ENCODE measurements around the gene ID2.

Gene ID2

GRCh38 chr2:8709611-8710010 is 27.8 kb downstream of the ID2 start:
- no peaks in the 10 kb centered on the region for H3K4me1 ChIP-seq (ENCODE audit: low read depth, poor library complexity, severe bottlenecking)
- no peaks in the 10 kb centered on the region for H4K20me1 ChIP-seq (ENCODE audit: insufficient read depth)
- H3K9ac ChIP-seq = no peak overlapping the region
- no peak overlapping the region for H3K4me2 ChIP-seq
- H3K79me2 ChIP-seq (ENCODE audit: insufficient read depth, low read depth) = no peaks in the 10 kb centered on the region
- no peaks in the 10 kb centered on the region for H3K27me3 ChIP-seq (ENCODE audit: insufficient read depth, low read depth)
- H3K36me3 ChIP-seq (ENCODE audit: insufficient read depth) = no peaks in the 10 kb centered on the region
- H3K4me3 ChIP-seq (IDR thresholded peaks at IDR 0.05; ENCODE audit: insufficient read depth, low read depth, low read length) = no peak overlapping the region
- no peak overlapping the region for H3K27ac ChIP-seq
- no peak for TF ChIP-seq CTCF (conservative IDR thresholded peaks at IDR 0.05; ENCODE audit: low read depth, low read length)
- H2AFZ ChIP-seq (ENCODE audit: low read depth) = no peak overlapping the region

GRCh38 chr2:8710951-8711350 is 29.1 kb downstream of the ID2 start:
- no peak overlapping the region for H3K4me3 ChIP-seq (IDR thresholded peaks at IDR 0.05; ENCODE audit: insufficient read depth, low read depth, low read length)
- no peaks in the 10 kb centered on the region for H3K36me3 ChIP-seq (ENCODE audit: insufficient read depth)
- H3K4me1 ChIP-seq (ENCODE audit: low read depth, poor library complexity, severe bottlenecking) = no peaks in the 10 kb centered on the region

GRCh38 chr2:8714283-8714682 is 32.4 kb downstream of the ID2 start:
- no peaks in the 10 kb centered on the region for H3K36me3 ChIP-seq (ENCODE audit: insufficient read depth)
- H3K4me3 ChIP-seq (IDR thresholded peaks at IDR 0.05; ENCODE audit: insufficient read depth, low read depth, low read length) = no peak overlapping the region
- TF ChIP-seq CTCF (conservative IDR thresholded peaks at IDR 0.05; ENCODE audit: low read depth, low read length) = no peak
- no peaks in the 10 kb centered on the region for H4K20me1 ChIP-seq (ENCODE audit: insufficient read depth)
- no peak overlapping the region for H3K9ac ChIP-seq
- H3K27me3 ChIP-seq (ENCODE audit: insufficient read depth, low read depth) = no peaks in the 10 kb centered on the region
- H3K27ac ChIP-seq = no peak overlapping the region
- H3K4me1 ChIP-seq (ENCODE audit: low read depth, poor library complexity, severe bottlenecking) = no peaks in the 10 kb centered on the region
- no peaks in the 10 kb centered on the region for H3K79me2 ChIP-seq (ENCODE audit: insufficient read depth, low read depth)
- no peak overlapping the region for H3K4me2 ChIP-seq
- H2AFZ ChIP-seq (ENCODE audit: low read depth) = no peak overlapping the region

More at GRCh38 chr2:8710951-8711350, 29.1 kb downstream of the ID2 start:
- no peak for TF ChIP-seq CTCF (conservative IDR thresholded peaks at IDR 0.05; ENCODE audit: low read depth, low read length)
- Histone ChIP-seq H3K79me2 (ENCODE audit: insufficient read depth, low read depth) (no peaks in the 10 kb centered on the region), H3K27me3 (ENCODE audit: insufficient read depth, low read depth) (no peaks in the 10 kb centered on the region), H3K9ac (no peak overlapping the region), H2AFZ (ENCODE audit: low read depth) (no peak overlapping the region), H3K4me2 (no peak overlapping the region), H4K20me1 (ENCODE audit: insufficient read depth) (no peaks in the 10 kb centered on the region), H3K27ac (no peak overlapping the region)

GRCh38 chr2:8714971-8715370 is 33.1 kb downstream of the ID2 start:
- no peak overlapping the region for H3K4me3 ChIP-seq (IDR thresholded peaks at IDR 0.05; ENCODE audit: insufficient read depth, low read depth, low read length)
- H3K4me2 ChIP-seq = no peak overlapping the region
- no peak overlapping the region for H3K9ac ChIP-seq
- H3K4me1 ChIP-seq (ENCODE audit: low read depth, poor library complexity, severe bottlenecking) = no peaks in the 10 kb centered on the region
- H3K36me3 ChIP-seq (ENCODE audit: insufficient read depth) = no peaks in the 10 kb centered on the region
- H3K27ac ChIP-seq = no peak overlapping the region
- H4K20me1 ChIP-seq (ENCODE audit: insufficient read depth) = no peaks in the 10 kb centered on the region
- no peak overlapping the region for H2AFZ ChIP-seq (ENCODE audit: low read depth)
- no peaks in the 10 kb centered on the region for H3K27me3 ChIP-seq (ENCODE audit: insufficient read depth, low read depth)
- no peak for TF ChIP-seq CTCF (conservative IDR thresholded peaks at IDR 0.05; ENCODE audit: low read depth, low read length)
- H3K79me2 ChIP-seq (ENCODE audit: insufficient read depth, low read depth) = no peaks in the 10 kb centered on the region
